T-helper 2 cell treated with Interferon-gamma antibody and Interleukin-4, amounts not matched to agents 5 μg/mL and 100 μg/mL, for 36 hours (primary cell): Measurements from ENCODE around the gene HAX1.
A peak's percentile ranks its signal among the peaks of the same experiment; 100 is the strongest.
"Not testable (repeated sequence)": the region's sequence is repeated elsewhere in the genome, so short reads cannot be mapped to it uniquely, and the experiment has no call there.

Experiments
- DNase-seq: peaks from one replicate; pipeline ENCODE4 v3.0.0; 2021; ENCODE audit warnings: low spot score
- H3K27ac Mint-ChIP-seq: one replicate; pipeline ENCODE4 v1.8.0; 2021; ENCODE audit warnings: mild to moderate bottlenecking, mixed read lengths
- H3K27me3 Mint-ChIP-seq: one replicate; pipeline ENCODE4 v1.8.0; 2021; ENCODE audit warnings: low read depth, mixed read lengths
- H3K36me3 Mint-ChIP-seq: one replicate; pipeline ENCODE4 v1.8.0; 2021; ENCODE audit warnings: low read depth, mixed read lengths
- H3K4me1 Mint-ChIP-seq: one replicate; pipeline ENCODE4 v1.8.0; 2021; ENCODE audit warnings: low read depth, mixed read lengths
- H3K4me3 Mint-ChIP-seq: one replicate; pipeline ENCODE4 v1.8.0; 2022; ENCODE audit warnings: mild to moderate bottlenecking, moderate library complexity, mixed read lengths
- H3K9me3 Mint-ChIP-seq: one replicate; pipeline ENCODE4 v1.8.0; 2021; ENCODE audit warnings: mixed read lengths

HAX1 gene

GRCh38 chr1:154272217-154272998 is at the start of gene HAX1:
Gene HAX1, plus strand, starts transcription at chr1:154272629. Its CDS starts 95 bp downstream, at chr1:154272724.
- Mint-ChIP-seq H3K27ac (peak within 1 kb of the TSS; percentile 96), H3K4me3 (peak within 1 kb of the TSS; percentile 99), H3K36me3 (peaks cover 41% of the 10 kb centered on the region), H3K9me3 (no peaks in the 10 kb centered on the region), H3K4me1 (peaks cover 23% of the 10 kb centered on the region), H3K27me3 (no peaks in the 10 kb centered on the region)
- peak; percentile 98 for DNase-seq

- H3K4me3 Mint-ChIP-seq: peak overlapping the region; percentile 90
- no peak for DNase-seq
- peak overlapping the region; percentile 91 for H3K27ac Mint-ChIP-seq
- peaks cover 8% of the 10 kb centered on the region for H3K9me3 Mint-ChIP-seq
- H3K4me1 Mint-ChIP-seq: peaks cover 55% of the 10 kb centered on the region
- H3K27me3 Mint-ChIP-seq: no peaks in the 10 kb centered on the region
- peaks cover 67% of the 10 kb centered on the region for H3K36me3 Mint-ChIP-seq
These were observed 49.5 kb upstream of the HAX1 start for GRCh38 chr1:154222918-154223317.

DNA sequence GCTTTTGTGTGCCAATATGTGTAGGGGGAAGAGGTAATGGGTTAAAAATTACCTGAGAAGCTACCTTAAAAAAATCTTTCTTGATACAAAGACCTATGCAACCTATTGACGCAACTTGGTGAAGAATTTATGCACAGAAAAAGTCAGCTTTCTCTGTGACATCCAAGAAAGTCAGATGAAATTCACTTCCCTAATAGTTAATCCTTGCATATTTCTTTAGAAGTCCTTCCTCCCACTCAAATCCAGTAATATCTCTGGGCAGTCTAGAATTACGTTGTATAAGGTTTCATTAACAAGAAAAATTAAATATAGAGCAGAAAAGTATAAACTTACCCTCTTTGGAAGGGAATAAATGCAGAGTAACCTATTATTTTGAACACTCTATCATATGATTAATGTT is 48.8 kb upstream of the HAX1 start:
- Mint-ChIP-seq H3K4me3 (peak overlapping the region; percentile 90), H3K4me1 (peaks cover 48% of the 10 kb centered on the region), H3K36me3 (peaks cover 68% of the 10 kb centered on the region), H3K9me3 (peaks cover 8% of the 10 kb centered on the region), H3K27me3 (no peaks in the 10 kb centered on the region), H3K27ac (peak overlapping the region; percentile 46)
- DNase-seq: no peak

- peaks cover 8% of the 10 kb centered on the region for H3K9me3 Mint-ChIP-seq
- peaks cover 39% of the 10 kb centered on the region for H3K4me1 Mint-ChIP-seq
- no peak for DNase-seq
- peaks cover 64% of the 10 kb centered on the region for H3K36me3 Mint-ChIP-seq
- no peak overlapping the region for H3K4me3 Mint-ChIP-seq
- no peak overlapping the region for H3K27ac Mint-ChIP-seq
- no peaks in the 10 kb centered on the region for H3K27me3 Mint-ChIP-seq
These were observed 47.1 kb upstream of the HAX1 start for GRCh38 chr1:154225370-154225769.

DNA sequence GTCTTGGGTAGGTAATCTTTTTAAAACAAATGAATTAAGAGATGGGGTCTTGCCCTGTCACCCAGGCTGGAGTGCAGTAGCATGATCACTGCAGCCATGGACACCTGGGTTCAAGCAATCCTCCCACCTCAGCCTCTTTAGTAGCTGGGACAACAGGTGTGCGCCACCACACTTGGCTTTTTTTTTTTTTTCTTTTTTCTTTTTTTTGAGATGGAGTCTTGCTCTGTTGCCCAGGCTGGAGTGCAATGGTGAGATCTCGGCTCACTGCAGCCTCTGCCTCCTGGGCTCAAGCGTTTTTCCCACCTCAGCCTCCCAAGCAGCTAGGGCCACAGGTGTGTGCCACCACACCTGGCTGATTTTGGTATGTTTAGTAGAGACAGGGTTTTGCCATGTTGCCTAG is 41.3 kb upstream of the HAX1 start:
- H3K9me3 Mint-ChIP-seq, H3K27me3 Mint-ChIP-seq, H3K4me1 Mint-ChIP-seq, DNase-seq, H3K27ac Mint-ChIP-seq, H3K4me3 Mint-ChIP-seq: not testable (repeated sequence)
- H3K36me3 Mint-ChIP-seq: peaks cover 67% of the 10 kb centered on the region

- not testable (repeated sequence) for H3K4me3 Mint-ChIP-seq, H3K4me1 Mint-ChIP-seq, H3K27ac Mint-ChIP-seq, H3K9me3 Mint-ChIP-seq, DNase-seq, H3K27me3 Mint-ChIP-seq
- peaks cover 67% of the 10 kb centered on the region for H3K36me3 Mint-ChIP-seq
These were observed 39.3 kb upstream of the HAX1 start for GRCh38 chr1:154233127-154233526.

DNA sequence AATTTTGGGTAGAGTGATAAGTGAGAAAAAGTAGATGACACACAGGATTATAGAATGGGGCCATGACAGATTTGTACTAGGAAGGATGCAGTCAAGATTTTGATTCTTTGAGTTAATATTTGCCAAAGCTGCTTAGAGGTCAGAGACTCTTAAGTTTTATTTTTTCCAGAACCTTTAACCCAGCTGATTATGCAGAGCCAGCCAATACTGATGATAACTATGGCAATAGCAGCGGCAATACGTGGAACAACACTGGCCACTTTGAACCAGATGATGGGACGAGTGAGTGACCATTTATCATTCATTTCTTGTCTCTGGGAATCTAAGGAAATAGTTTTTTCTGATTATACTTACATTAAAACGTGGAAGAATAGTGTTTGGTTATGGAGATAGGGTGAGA is 35.6 kb upstream of the HAX1 start:
- no peak for DNase-seq
- Mint-ChIP-seq H3K9me3 (no peaks in the 10 kb centered on the region), H3K27me3 (no peaks in the 10 kb centered on the region), H3K27ac (no peak overlapping the region), H3K36me3 (peaks cover 68% of the 10 kb centered on the region), H3K4me3 (no peak overlapping the region), H3K4me1 (peaks cover 10% of the 10 kb centered on the region)

DNA sequence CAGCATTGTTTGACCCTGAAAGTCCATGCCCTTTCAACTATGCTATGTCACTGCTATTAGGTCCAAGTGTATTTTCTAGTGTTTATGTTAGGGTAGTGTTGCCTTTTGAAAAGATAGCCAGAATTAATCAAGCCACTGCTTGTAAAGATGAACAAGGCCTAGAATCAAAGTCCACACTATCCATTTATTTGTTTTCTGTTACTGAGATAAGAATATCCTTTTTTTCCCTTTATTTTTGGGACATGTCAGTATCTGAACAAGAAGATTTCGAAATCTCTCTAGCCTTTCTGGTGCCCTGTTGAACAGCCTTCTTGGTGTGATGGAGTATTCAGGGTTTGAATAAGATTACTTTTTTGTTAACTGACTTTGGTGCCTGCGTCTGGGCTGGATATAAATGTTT is 35.0 kb upstream of the HAX1 start:
- no peak for DNase-seq
- no peak overlapping the region for H3K27ac Mint-ChIP-seq
- H3K4me1 Mint-ChIP-seq: peaks cover 10% of the 10 kb centered on the region
- H3K4me3 Mint-ChIP-seq: no peak overlapping the region
- H3K36me3 Mint-ChIP-seq: peaks cover 72% of the 10 kb centered on the region
- H3K9me3 Mint-ChIP-seq: no peaks in the 10 kb centered on the region
- H3K27me3 Mint-ChIP-seq: no peaks in the 10 kb centered on the region

- Mint-ChIP-seq H3K27ac (no peak overlapping the region), H3K4me1 (peaks cover 10% of the 10 kb centered on the region), H3K36me3 (peaks cover 78% of the 10 kb centered on the region), H3K4me3 (no peak overlapping the region), H3K9me3 (no peaks in the 10 kb centered on the region), H3K27me3 (no peaks in the 10 kb centered on the region)
- no peak for DNase-seq
These were observed 34.4 kb upstream of the HAX1 start for GRCh38 chr1:154237880-154238506.

DNA sequence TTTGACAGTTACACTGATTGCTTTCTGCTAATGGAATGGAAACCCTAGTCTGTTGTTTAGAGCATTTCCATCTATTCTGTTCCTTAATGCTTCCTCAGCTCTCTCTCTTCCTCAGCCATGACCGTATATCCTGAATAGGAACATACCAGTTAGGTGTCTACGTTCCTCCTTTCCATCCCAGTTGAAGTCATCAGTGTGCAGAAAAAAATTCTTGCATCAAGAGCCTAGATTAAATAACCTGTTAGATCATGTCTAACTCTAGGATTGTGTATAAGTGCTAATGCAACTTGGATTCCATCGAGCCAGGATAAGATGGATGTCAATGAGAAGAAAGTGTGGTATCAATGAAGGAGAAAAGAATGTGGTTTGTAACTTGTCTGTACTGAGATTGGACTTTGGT is 32.9 kb upstream of the HAX1 start:
- no peaks in the 10 kb centered on the region for H3K27me3 Mint-ChIP-seq
- peak overlapping the region; percentile 5 for H3K27ac Mint-ChIP-seq
- no peaks in the 10 kb centered on the region for H3K9me3 Mint-ChIP-seq
- no peak for DNase-seq
- H3K4me3 Mint-ChIP-seq: no peak overlapping the region
- peaks cover 10% of the 10 kb centered on the region for H3K4me1 Mint-ChIP-seq
- peaks cover 81% of the 10 kb centered on the region for H3K36me3 Mint-ChIP-seq

- peaks cover 10% of the 10 kb centered on the region for H3K4me1 Mint-ChIP-seq
- H3K9me3 Mint-ChIP-seq: no peaks in the 10 kb centered on the region
- peaks cover 76% of the 10 kb centered on the region for H3K36me3 Mint-ChIP-seq
- H3K27me3 Mint-ChIP-seq: no peaks in the 10 kb centered on the region
- DNase-seq: no peak
- H3K27ac Mint-ChIP-seq: no peak overlapping the region
- no peak overlapping the region for H3K4me3 Mint-ChIP-seq
These were observed 32.1 kb upstream of the HAX1 start for GRCh38 chr1:154240294-154240833.

GRCh38 chr1:154241703-154242351 is 30.6 kb upstream of the HAX1 start:
- no peaks in the 10 kb centered on the region for H3K27me3 Mint-ChIP-seq
- no peak overlapping the region for H3K4me3 Mint-ChIP-seq
- no peak for DNase-seq
- peak overlapping the region; percentile 38 for H3K27ac Mint-ChIP-seq
- peaks cover 73% of the 10 kb centered on the region for H3K36me3 Mint-ChIP-seq
- no peaks in the 10 kb centered on the region for H3K9me3 Mint-ChIP-seq
- peaks cover 8% of the 10 kb centered on the region for H3K4me1 Mint-ChIP-seq

DNA sequence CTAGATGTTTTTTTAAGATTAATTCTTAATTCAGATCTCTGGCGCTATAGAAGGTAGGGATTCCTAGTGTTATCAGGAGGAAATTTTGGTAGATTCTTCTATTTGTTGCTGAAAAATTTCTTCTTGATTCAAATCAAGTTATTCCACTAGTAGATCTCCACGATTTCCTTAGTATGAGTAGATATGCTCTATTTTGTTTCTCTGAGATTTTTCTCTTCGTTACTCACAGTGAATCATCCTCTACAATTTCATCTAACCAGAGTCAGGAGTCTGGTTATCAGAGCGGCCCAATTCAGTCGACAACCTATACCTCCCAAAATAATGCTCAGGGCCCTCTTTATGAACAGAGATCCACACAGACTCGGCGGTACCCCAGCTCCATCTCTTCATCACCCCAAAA is 18.8 kb upstream of the HAX1 start:
- Mint-ChIP-seq H3K27ac (no peak overlapping the region), H3K4me1 (no peaks in the 10 kb centered on the region), H3K27me3 (no peaks in the 10 kb centered on the region), H3K36me3 (peaks cover 69% of the 10 kb centered on the region), H3K4me3 (no peak overlapping the region), H3K9me3 (no peaks in the 10 kb centered on the region)
- no peak for DNase-seq

- no peaks in the 10 kb centered on the region for H3K27me3 Mint-ChIP-seq
- H3K27ac Mint-ChIP-seq: no peak overlapping the region
- peaks cover 70% of the 10 kb centered on the region for H3K36me3 Mint-ChIP-seq
- no peaks in the 10 kb centered on the region for H3K9me3 Mint-ChIP-seq
- H3K4me1 Mint-ChIP-seq: no peaks in the 10 kb centered on the region
- no peak overlapping the region for H3K4me3 Mint-ChIP-seq
- DNase-seq: no peak
These were observed 15.7 kb upstream of the HAX1 start for GRCh38 chr1:154256686-154257085.
